GM23338 (cell line): ENCODE results near the gene FOXQ1. TPM values are rescaled to one million over a fixed set of nuclear protein-coding genes. Genes with fewer than 3 reads are reported as not detected.

Source experiments
- ATAC-seq: fragments of 200-7000 bp; cut with Tn5 transposase; 3 replicates; pipeline ENCODE4 v1.9.1; 2020
- DNase-seq: peaks from one replicate; pipeline ENCODE4 v3.0.0-alpha.2; 2015; ENCODE audit warnings: low spot score
- H2AFZ ChIP-seq: fragments of 200-600 bp; sonication (generic); 2 replicates; pipeline ENCODE4 v1.8.0; 2016; ENCODE audit warnings: antibody characterized with exemption, mild to moderate bottlenecking, moderate library complexity
- H3F3A ChIP-seq: fragments of 200-600 bp; sonication (generic); replicated peaks from 2 replicates; pipeline ENCODE4 v1.8.0; 2017; ENCODE audit warnings: antibody characterized with exemption, mixed run types, low read depth
- H3K27ac ChIP-seq: fragments of 200-600 bp; sonication (generic); 2 replicates; pipeline ENCODE4 v1.6.1; 2016; ENCODE audit warnings: low read depth
- H3K27me3 ChIP-seq: fragments of 200-600 bp; sonication (generic); 2 replicates; pipeline ENCODE4 v1.8.0; 2016; ENCODE audit warnings: mild to moderate bottlenecking, mixed run types, moderate library complexity; ENCODE audit not compliant: insufficient read depth
- H3K36me3 ChIP-seq: fragments of 200-600 bp; sonication (generic); 2 replicates; pipeline ENCODE4 v1.8.0; 2016; ENCODE audit warnings: mild to moderate bottlenecking; ENCODE audit not compliant: insufficient read depth
- H3K4me1 ChIP-seq: fragments of 200-600 bp; sonication (generic); 2 replicates; pipeline ENCODE4 v1.8.0; 2016; ENCODE audit warnings: mild to moderate bottlenecking, moderate library complexity; ENCODE audit not compliant: insufficient read depth
- H3K4me2 ChIP-seq: fragments of 200-600 bp; sonication (generic); 2 replicates; pipeline ENCODE4 v1.7.1; 2017; ENCODE audit warnings: mixed run types
- H3K4me3 ChIP-seq: fragments of 200-600 bp; sonication (generic); 2 replicates; pipeline ENCODE4 v1.6.1; 2016; ENCODE audit warnings: mixed run types
- H3K79me2 ChIP-seq: fragments of 200-600 bp; sonication (generic); replicated peaks from 2 replicates; pipeline ENCODE4 v1.8.0; 2017; ENCODE audit warnings: mild to moderate bottlenecking; ENCODE audit not compliant: insufficient read depth
- H3K9me2 ChIP-seq: fragments of 200-600 bp; sonication (generic); 2 replicates; pipeline ENCODE4 v1.8.0; 2017; ENCODE audit not compliant: insufficient read depth
- H4K20me1 ChIP-seq: fragments of 200-600 bp; sonication (generic); replicated peaks from 2 replicates; pipeline ENCODE4 v1.8.0; 2017; ENCODE audit warnings: mild to moderate bottlenecking; ENCODE audit not compliant: insufficient read depth
- H3K27ac Mint-ChIP-seq: 2 replicates; pipeline ENCODE4 v1.8.0; 2020; ENCODE audit warnings: inconsistent platforms, mild to moderate bottlenecking, moderate library complexity, mixed read lengths
- H3K27me3 Mint-ChIP-seq: 3 replicates; pipeline ENCODE4 v1.8.0; 2022; ENCODE audit warnings: low read depth, mild to moderate bottlenecking, moderate library complexity, mixed read lengths, inconsistent platforms; ENCODE audit not compliant: insufficient read depth, poor library complexity
- H3K36me3 Mint-ChIP-seq: 3 replicates; pipeline ENCODE4 v1.8.0; 2021; ENCODE audit warnings: low read depth, mild to moderate bottlenecking, inconsistent platforms, moderate library complexity, mixed read lengths
- H3K4me1 Mint-ChIP-seq: 3 replicates; pipeline ENCODE4 v1.8.0; 2020; ENCODE audit warnings: mild to moderate bottlenecking, inconsistent platforms, mixed read lengths
- H3K4me3 Mint-ChIP-seq: 3 replicates; pipeline ENCODE4 v1.8.0; 2021; ENCODE audit warnings: moderate library complexity, mild to moderate bottlenecking, inconsistent platforms, mixed read lengths
- H3K9me3 Mint-ChIP-seq: 3 replicates; pipeline ENCODE4 v1.8.0; 2020; ENCODE audit warnings: moderate library complexity, mild to moderate bottlenecking, inconsistent platforms, mixed read lengths
- polyA plus RNA-seq: library from polyadenylated mRNA; unstranded; fragments of >200 nt; fragmentation: Nextera tagmentation; extraction: Ambion mirVana; gene quantifications from 2 replicates; pipeline ENCODE4 v1.2.1, GENCODE V29; 2016
- total RNA-seq: library from RNA; depleted of rRNA; stranded (reverse); fragments of >200 nt; shearing (Covaris generic); gene quantifications from 2 replicates; pipeline ENCODE4 v1.2.3, GENCODE V29; 2014; rRNA removed
- TF ChIP-seq, protein P1 (sequence below): IDR thresholded peaks from 2 replicates; pipeline ENCODE4 v1.6.1; 2016; ENCODE audit warnings: antibody characterized with exemption
- TF ChIP-seq, protein P2 (sequence below), 2 experiments: fragments of 200-600 bp in 1 of 2; sonication (generic) in 1 of 2; conservative IDR thresholded peaks; 2 replicates each; pipeline versions ENCODE4 v1.5.1 to v1.6.1; 2016 to 2017; ENCODE audit warnings: antibody characterized with exemption in 2 of 2, low read depth in 2 of 2, mild to moderate bottlenecking in 2 of 2, moderate library complexity in 1 of 2

Gene FOXQ1
- total and polyA plus RNA-seq, 2 experiments from 2014 or later = not detected

DNA sequence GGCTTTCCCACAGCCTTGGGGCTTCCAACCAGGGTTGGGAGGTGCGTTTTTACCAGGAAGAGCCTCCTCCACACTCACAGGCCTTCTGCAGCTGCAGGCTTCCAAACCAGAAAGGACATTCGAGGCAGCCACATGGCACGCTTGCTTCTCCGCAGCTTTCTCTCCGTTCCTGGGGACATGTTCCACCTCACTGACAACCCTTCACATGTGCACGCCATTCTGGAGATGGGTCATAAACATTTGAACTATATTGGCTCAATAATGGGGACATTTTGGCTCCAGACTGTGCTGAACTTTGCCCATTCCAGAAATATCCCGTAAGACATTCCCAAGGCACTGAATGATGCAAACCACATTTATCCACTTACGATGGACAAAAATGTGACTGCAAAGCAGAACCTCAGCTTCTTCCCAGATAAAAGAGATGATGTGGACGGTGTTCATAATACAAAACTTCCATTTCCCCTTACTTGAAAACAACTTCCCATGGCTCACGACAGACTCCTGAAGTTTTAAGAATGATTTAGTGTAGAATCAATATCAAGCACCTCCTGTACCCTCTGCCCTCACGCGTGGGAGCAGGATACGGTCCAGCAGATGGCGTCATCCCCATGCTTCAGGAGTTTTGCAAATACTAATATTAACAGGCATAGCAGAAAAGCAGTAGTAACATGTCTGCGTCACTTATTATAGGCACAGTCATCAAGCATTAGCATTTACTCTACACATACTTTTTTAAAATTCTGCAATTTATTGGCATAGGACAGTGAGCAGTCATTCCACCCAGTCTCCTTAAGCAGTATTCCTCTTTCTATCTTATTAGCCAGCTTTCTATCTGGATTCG lies 52.1 kb downstream of the FOXQ1 start:
- ATAC-seq (peak; percentile 60), DNase-seq (peak; percentile 57)
- Mint-ChIP-seq H3K36me3 (no peaks in the 10 kb centered on the region), H3K27me3 (peaks cover 2% of the 10 kb centered on the region), H3K4me3 (no peak overlapping the region), H3K9me3 (no peaks in the 10 kb centered on the region; the same call in 2 of the 3 replicates), H3K27ac (no peak overlapping the region), H3K4me1 (peaks cover 7% of the 10 kb centered on the region)
- TF ChIP-seq, protein P1, sequence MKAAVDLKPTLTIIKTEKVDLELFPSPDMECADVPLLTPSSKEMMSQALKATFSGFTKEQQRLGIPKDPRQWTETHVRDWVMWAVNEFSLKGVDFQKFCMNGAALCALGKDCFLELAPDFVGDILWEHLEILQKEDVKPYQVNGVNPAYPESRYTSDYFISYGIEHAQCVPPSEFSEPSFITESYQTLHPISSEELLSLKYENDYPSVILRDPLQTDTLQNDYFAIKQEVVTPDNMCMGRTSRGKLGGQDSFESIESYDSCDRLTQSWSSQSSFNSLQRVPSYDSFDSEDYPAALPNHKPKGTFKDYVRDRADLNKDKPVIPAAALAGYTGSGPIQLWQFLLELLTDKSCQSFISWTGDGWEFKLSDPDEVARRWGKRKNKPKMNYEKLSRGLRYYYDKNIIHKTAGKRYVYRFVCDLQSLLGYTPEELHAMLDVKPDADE = no peak
- TF ChIP-seq, protein P2, sequence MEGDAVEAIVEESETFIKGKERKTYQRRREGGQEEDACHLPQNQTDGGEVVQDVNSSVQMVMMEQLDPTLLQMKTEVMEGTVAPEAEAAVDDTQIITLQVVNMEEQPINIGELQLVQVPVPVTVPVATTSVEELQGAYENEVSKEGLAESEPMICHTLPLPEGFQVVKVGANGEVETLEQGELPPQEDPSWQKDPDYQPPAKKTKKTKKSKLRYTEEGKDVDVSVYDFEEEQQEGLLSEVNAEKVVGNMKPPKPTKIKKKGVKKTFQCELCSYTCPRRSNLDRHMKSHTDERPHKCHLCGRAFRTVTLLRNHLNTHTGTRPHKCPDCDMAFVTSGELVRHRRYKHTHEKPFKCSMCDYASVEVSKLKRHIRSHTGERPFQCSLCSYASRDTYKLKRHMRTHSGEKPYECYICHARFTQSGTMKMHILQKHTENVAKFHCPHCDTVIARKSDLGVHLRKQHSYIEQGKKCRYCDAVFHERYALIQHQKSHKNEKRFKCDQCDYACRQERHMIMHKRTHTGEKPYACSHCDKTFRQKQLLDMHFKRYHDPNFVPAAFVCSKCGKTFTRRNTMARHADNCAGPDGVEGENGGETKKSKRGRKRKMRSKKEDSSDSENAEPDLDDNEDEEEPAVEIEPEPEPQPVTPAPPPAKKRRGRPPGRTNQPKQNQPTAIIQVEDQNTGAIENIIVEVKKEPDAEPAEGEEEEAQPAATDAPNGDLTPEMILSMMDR (conservative IDR thresholded peaks at IDR 0.05; ENCODE audit: low read depth in 2 of 2) = peak; percentile 70 to 81
- H3K27ac ChIP-seq = no peak overlapping the region
- H3F3A ChIP-seq = no peaks in the 10 kb centered on the region
- H3K27me3 ChIP-seq = 0 out of 2 replicates have a peak, but pooled peaks cover 11% of the 10 kb centered on the region
- H3K9me2 ChIP-seq = no peaks in the 10 kb centered on the region
- H3K4me2 ChIP-seq = no peak overlapping the region
- H3K36me3 ChIP-seq = no peaks in the 10 kb centered on the region
- H3K79me2 ChIP-seq = no peaks in the 10 kb centered on the region
- no peak overlapping the region for H2AFZ ChIP-seq
- H3K4me3 ChIP-seq = no peak overlapping the region
- H3K4me1 ChIP-seq = peaks cover 10% of the 10 kb centered on the region
- no peaks in the 10 kb centered on the region for H4K20me1 ChIP-seq

Other genes with a start within 250 kb of the FOXQ1 start
- gene FOXF2, start 77.5 kb downstream of the FOXQ1 start, total RNA-seq = not detected in 2 replicates
- not detected in 2 replicates for gene FOXF2, start 77.5 kb downstream of the FOXQ1 start, polyA plus RNA-seq